WERI-Rb-1 (cell line): ENCODE measurements around the gene RBMS3.
"Not testable (repeated sequence)": the region's sequence is repeated elsewhere in the genome, so short reads cannot be mapped to it uniquely, and the experiment has no call there.

Source experiments
- DNase-seq: peaks from one replicate; pipeline ENCODE4 v3.0.0-alpha.2; 2020
- H3K27ac ChIP-seq: fragments of 250-450 bp; sonication (Bioruptor Pico); 2 replicates; pipeline ENCODE4 v1.5.1; 2020; ENCODE audit warnings: mild to moderate bottlenecking, moderate library complexity
- H3K27me3 ChIP-seq: fragments of 250-450 bp; sonication (Bioruptor Pico); 2 replicates; pipeline ENCODE4 v1.5.1; 2021; ENCODE audit warnings: mild to moderate bottlenecking, low read depth, moderate library complexity; ENCODE audit not compliant: insufficient read depth, severe bottlenecking
- H3K36me3 ChIP-seq: fragments of 250-450 bp; sonication (Bioruptor Pico); 2 replicates; pipeline ENCODE4 v1.5.1; 2020; ENCODE audit warnings: mild to moderate bottlenecking, moderate library complexity
- H3K4me3 ChIP-seq: 2 replicates; pipeline ENCODE4 v1.5.1; 2011; ENCODE audit warnings: low read depth, mild to moderate bottlenecking, control low read depth, low read length
- H3K9me3 ChIP-seq: fragments of 250-450 bp; sonication (Bioruptor Pico); 2 replicates; pipeline ENCODE4 v1.5.1; 2021; ENCODE audit warnings: mild to moderate bottlenecking, moderate library complexity; ENCODE audit not compliant: severe bottlenecking
- TF ChIP-seq, protein P1 (sequence below): IDR thresholded peaks from 2 replicates; pipeline ENCODE4 v1.5.1; 2011; ENCODE audit warnings: low read depth, mild to moderate bottlenecking, control low read depth, inconsistent platforms, low read length

RBMS3 gene

DNA sequence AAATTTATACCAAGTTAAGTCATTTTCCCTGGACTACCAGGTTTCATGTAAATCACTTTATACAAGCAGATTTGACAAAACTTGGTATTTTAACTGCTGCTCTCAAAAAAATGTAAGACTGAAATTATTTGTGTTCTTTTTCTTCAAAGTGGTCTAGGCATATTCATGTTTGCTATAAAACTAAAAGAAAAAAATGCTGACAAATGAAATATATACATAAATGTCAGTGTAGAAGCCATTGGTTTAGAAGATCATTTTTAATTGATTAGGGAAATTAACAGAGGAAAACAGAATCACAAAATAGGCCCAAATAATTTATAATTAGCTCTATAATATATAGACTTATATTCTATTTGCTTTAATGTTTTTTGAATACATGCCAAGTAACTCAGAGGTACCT is 523.2 kb downstream of the RBMS3 start:
- Histone ChIP-seq H3K27ac (no peak overlapping the region), H3K9me3 (no peaks in the 10 kb centered on the region), H3K36me3 (no peaks in the 10 kb centered on the region), H3K4me3 (no peak overlapping the region), H3K27me3 (no peaks in the 10 kb centered on the region)
- DNase-seq: no peak
- TF ChIP-seq, protein P1, sequence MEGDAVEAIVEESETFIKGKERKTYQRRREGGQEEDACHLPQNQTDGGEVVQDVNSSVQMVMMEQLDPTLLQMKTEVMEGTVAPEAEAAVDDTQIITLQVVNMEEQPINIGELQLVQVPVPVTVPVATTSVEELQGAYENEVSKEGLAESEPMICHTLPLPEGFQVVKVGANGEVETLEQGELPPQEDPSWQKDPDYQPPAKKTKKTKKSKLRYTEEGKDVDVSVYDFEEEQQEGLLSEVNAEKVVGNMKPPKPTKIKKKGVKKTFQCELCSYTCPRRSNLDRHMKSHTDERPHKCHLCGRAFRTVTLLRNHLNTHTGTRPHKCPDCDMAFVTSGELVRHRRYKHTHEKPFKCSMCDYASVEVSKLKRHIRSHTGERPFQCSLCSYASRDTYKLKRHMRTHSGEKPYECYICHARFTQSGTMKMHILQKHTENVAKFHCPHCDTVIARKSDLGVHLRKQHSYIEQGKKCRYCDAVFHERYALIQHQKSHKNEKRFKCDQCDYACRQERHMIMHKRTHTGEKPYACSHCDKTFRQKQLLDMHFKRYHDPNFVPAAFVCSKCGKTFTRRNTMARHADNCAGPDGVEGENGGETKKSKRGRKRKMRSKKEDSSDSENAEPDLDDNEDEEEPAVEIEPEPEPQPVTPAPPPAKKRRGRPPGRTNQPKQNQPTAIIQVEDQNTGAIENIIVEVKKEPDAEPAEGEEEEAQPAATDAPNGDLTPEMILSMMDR: no peak

DNA sequence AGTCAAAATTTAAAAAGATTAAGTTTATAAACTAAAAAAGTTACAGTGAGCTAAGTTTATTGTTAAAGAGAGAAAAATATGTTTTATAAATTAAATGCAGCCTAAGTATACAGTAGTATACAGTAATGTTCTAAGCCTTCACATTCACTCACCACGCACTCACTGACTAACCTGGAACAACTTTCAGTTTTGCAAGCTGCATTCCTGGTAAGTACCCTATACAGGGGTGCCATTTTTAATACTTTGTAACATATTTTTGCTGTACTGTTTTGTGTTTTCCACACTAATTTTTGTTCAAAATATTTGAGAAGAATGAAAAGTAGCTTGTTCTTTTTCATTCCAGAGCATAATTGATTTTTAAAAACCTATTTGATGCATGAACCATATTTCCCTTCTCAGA is 524.9 kb downstream of the RBMS3 start:
- no peak for DNase-seq
- TF ChIP-seq, protein P1: no peak
- H3K27ac ChIP-seq: no peak overlapping the region
- H3K36me3 ChIP-seq: no peaks in the 10 kb centered on the region
- H3K27me3 ChIP-seq: no peaks in the 10 kb centered on the region
- H3K4me3 ChIP-seq: no peak overlapping the region
- no peaks in the 10 kb centered on the region for H3K9me3 ChIP-seq

DNA sequence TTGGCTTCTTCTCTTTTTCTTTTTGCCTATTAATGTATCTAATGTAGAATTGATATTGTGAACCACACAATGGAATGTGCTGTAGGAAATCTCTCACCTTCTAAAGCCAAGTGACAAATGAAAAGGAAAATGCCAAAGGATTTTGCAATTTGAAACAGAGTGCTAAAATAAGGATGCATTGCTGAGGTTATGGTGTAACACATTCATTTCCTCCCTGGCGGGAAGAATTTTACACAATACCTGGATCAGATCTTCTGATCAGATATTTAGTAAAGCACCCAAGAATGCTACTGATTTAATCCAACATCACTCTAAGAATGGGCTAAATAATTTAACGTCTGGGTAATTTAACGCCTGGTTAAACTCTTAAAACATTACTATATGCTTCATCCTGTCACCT is 527.5 kb downstream of the RBMS3 start:
- not testable (repeated sequence) for H3K36me3 ChIP-seq, H3K27me3 ChIP-seq, H3K9me3 ChIP-seq, DNase-seq, H3K4me3 ChIP-seq, H3K27ac ChIP-seq

DNA sequence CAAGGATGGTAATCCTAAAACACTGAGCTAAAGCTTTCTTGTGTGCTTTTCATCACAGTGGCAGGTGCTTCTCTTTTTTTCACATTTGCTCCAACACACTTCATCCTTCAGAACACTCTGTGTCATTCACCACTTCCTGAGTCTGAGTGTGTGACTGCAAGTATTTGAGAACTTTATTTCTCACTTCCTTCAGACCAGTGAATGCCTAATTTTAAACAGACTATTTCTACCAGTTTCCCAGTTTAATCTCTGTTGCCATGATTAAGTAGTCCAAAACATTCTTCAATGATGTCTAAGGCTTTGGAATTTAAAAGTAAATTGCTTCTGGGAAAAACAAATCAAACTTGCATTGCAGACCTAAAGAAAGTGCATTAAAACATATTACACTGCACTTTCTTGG is 541.2 kb downstream of the RBMS3 start:
- Histone ChIP-seq H3K9me3 (no peaks in the 10 kb centered on the region), H3K36me3 (no peaks in the 10 kb centered on the region), H3K27ac (no peak overlapping the region), H3K27me3 (no peaks in the 10 kb centered on the region), H3K4me3 (no peak overlapping the region)
- TF ChIP-seq, protein P1: no peak
- no peak for DNase-seq

DNA sequence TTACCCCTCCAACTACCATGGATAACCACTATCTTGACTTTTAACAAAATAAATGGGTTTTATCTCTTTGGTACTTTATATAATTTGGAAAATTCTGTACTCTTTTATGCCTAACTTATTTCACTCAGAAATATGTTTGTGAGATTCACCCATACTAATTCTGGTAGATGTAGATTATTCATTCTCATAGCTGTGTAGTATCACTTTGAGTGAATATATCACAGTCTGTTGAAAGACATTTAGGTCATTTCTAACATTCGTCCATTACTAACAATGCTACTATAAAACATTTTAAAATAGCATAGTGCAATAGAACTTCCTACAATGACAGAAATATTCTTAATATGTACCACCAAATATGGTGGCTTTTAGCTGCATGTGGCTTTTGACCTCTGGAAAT is 542.4 kb downstream of the RBMS3 start:
- TF ChIP-seq, protein P1: no peak
- H3K27me3 ChIP-seq: no peaks in the 10 kb centered on the region
- no peak overlapping the region for H3K4me3 ChIP-seq
- H3K27ac ChIP-seq: no peak overlapping the region
- H3K9me3 ChIP-seq: no peaks in the 10 kb centered on the region
- no peaks in the 10 kb centered on the region for H3K36me3 ChIP-seq
- no peak for DNase-seq

DNA sequence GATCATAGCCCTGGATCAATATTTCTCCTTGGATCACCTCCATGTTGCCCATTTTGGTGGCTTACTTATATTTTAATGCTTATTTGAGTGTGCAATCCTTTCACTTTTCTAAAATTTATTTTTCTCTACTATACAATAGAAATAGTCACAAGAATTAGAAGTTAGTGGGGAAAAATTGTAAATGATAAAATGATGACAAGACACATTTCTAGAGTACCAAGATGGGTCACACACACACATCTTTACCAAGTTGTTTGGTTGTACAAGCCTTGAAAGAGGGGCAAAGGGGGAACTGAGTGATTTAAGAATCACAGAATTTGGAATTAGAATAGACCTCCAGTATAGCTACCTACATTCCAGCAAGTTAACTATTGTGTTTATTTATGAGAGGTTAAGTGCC is 545.8 kb downstream of the RBMS3 start:
- H3K27me3 ChIP-seq: no peaks in the 10 kb centered on the region
- TF ChIP-seq, protein P1: no peak
- H3K27ac ChIP-seq: no peak overlapping the region
- no peak overlapping the region for H3K4me3 ChIP-seq
- H3K9me3 ChIP-seq: no peaks in the 10 kb centered on the region
- no peaks in the 10 kb centered on the region for H3K36me3 ChIP-seq
- DNase-seq: no peak
